Stimulated activated CD4-positive, alpha-beta T cell treated with anti-CD3 and anti-CD28 coated beads, TNF-alpha, amount 100 ng/mL, for 4 hours (primary cell): ENCODE results near the gene NOL7.

Experiments used
- DNase-seq, 3 experiments: peaks; one replicate each; pipeline ENCODE4 v3.0.0-alpha.2; 2020; ENCODE audit warnings: low read depth in 3 of 3

NOL7 gene

GRCh38 chr6:13614926-13615791 lies at the start of gene NOL7:
Gene NOL7 (plus strand): TSS chr6:13615335. CDS start chr6:13615359, 24 bp downstream.
- DNase-seq, result peak; percentile 98

GRCh38 chr6:13565921-13566320 lies 49.2 kb upstream of the NOL7 start:
- no peak for DNase-seq

DNA sequence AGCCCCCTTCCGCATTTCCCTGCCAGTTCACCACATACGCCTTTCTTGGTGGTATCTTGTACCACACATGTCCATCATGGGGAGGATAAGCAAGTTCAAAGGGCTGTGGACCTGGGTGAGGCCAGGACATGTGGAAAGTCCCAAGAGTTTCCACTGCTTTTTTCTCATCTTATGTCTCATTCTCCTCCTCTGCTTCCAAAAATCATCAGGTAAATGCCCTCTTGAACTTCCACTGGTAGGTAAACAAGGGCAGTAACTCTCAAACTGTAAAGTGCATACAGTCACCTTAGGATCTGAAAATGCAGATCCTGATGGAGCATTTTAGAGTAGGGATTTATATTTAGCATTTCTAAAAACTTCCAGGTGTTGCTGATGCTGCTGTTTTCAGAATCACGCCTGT lies 48.6 kb upstream of the NOL7 start:
- no peak for DNase-seq

DNA sequence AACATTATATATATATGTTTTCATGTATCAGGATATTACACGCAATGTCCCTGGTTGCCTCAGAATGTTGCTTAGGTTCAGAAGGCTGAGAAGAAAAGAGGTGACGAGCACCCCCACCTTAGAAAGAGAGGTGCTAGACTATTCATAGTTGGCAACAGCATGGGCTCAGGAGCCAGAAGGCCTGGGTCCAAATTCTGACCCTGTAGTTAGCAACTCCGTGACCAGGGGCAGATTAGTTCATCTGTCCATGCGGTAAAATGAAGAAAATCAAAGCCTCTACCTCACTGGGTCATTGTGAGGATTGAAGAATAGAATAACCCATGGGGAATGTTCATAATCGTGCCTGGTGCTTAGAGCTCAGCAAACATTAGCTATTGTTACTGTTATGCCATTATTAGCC lies 46.2 kb upstream of the NOL7 start:
- DNase-seq, result no peak

DNA sequence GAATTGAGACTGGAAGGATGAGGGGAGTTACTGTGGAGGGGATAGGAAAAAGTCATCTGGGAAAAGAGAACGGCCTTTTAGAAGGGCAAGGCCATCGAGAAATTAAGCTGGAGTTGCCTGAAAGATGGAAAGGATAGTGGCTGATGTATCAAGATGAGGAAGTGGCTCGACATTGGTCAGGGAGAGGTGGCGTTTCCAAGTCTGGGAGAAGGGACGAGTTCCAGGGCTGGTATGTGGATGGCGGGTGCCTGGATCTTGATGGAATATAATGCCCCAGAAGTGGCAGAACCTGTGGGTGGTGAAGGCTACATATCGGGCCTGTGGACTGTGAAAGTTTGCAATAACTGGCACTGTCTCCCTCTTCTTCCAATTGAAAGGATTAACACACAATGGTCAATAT lies 42.9 kb upstream of the NOL7 start:
- DNase-seq, result no peak

DNA sequence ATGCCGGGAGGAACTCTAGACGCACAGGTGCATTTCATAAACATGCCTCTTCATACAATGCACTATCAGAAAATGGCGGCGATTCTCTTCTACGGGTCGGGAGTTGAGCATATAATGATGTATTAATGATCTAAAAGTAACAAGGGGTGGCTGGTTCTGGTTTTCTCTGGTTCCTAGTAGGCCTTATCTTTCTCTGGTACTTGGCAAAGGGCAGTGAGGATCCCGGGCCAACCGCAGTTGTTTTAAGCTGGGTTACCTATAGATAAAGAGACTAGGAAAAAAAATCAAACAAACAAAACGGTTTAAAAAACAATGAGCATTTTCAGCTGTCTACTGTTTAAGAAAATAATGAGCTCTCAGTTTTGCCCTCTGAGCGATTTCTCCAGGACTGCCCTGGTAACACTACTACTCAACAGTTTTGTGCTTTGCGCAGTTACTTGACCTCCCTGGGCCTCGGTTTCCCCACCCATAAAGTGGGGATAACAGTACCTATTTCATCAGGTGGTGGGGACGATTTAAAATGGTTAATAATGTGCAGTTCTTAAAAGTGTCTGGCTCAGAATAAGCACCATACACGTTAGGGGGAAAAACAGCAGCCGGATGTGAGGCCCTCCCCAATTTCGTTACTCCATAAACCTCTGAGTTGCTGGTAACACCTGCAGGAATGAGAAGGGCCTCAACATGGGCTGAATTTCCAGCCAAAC lies 42.0 kb upstream of the NOL7 start:
- DNase-seq, result no peak

- peak in 1 of 3 experiments; percentile 3 for DNase-seq
Measured at GRCh38 chr6:13573669-13574110, 41.4 kb upstream of the NOL7 start.

DNA sequence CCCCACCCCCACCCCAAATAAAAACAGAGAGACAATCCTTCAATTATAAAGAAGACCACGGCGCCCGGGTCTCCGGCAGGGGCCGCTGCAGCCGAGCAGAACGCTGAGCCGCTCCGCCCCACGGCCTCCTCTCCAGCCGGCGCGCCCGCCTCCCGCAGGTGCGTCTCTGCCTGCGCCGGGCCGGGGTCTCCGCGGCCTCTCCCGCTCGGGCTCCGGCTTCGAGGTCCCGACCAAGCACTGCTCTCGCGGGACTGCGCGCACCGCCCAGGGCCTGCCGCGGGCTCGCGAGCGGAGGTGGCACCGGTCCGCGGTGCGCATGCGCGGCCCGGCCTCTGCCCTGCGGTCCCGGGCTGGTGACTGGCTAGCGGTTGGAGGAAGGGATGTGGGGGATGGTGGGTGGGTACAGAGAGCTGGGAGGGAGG lies 41.0 kb upstream of the NOL7 start:
- peak; percentile 84 to 90 (median 86) for DNase-seq

DNA sequence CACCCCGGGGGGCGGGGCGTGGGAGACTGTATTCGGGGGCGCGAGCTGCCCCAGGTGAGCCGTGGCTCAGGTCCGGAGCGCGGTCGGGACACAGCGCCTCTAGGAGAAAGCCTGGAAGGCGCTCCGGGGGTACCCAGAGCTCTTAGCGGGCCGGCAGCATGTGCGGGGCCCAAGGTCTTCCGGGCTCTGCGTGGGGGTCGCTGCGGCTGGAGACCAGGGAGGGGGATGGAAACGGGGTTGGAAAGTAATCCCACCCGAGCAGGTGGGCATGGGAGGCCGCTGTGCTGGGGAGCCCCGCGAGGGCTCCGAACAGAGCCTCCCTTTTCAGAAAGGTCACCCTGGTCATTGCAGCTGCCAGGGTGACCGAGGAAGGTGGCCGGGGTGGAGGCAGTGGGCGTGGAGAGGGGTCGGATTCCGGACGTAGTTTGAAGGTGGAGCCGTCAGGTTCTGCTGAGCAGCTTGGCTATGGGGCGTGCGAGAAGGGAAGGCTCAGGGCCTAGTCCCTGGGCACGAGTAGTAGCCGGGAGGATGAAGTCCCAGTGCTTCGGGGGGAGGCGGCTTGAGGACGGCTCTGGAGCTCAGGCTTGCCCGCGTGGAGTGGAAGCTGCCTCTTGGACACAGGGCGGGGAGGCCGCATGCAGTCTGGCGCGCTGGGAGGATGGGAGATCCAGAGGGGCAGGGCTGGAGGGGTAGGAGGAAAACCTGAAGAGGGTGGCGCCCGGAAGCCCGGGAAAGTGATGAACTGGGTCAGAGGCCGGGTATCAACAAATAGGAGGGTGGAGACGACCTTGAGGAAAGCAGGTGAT lies 40.4 kb upstream of the NOL7 start, which contains the start of gene SIRT5:
Gene SIRT5, plus strand, starts transcription at position 31 of the 806 bp plus-strand sequence. CDS start 9,510 bp downstream, outside the sequence.
- peak; percentile 45 to 50 (median 49) for DNase-seq

- DNase-seq, result peak in 1 of 3 experiments; percentile 63
Measured at GRCh38 chr6:13575377-13575775, 39.8 kb upstream of the NOL7 start.

GRCh38 chr6:13576017-13576416 lies 39.1 kb upstream of the NOL7 start:
- no peak for DNase-seq

- no peak for DNase-seq
Measured at GRCh38 chr6:13577926-13578325, 37.2 kb upstream of the NOL7 start.

- DNase-seq, result no peak
Measured at GRCh38 chr6:13579911-13580310, 35.2 kb upstream of the NOL7 start.

DNA sequence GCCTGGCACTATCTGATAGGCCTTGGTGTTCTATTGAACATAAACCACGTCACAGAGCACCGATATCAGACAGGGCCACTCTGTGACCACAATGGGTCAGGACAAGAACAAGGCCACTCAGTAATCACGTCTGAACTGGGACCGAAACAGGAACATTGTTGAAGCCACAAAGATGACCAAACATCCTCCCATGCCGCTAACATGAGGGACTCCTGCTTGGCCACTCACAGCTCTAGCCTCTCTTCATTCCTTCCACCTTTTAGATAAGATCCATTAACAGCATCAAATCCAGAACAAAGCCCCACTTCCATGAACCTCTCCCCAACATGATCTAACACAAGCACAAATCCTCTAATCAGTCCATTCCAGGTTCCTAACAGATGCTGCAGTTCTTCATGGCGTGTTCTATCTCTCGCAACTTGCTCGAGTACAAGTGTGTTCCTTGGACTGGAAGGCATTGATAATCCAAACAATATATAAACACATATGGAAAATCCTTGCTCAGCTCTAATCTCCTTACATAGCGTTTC lies 33.4 kb upstream of the NOL7 start:
- no peak for DNase-seq

- DNase-seq, result no peak
Measured at GRCh38 chr6:13586603-13587542, 28.3 kb upstream of the NOL7 start.

DNA sequence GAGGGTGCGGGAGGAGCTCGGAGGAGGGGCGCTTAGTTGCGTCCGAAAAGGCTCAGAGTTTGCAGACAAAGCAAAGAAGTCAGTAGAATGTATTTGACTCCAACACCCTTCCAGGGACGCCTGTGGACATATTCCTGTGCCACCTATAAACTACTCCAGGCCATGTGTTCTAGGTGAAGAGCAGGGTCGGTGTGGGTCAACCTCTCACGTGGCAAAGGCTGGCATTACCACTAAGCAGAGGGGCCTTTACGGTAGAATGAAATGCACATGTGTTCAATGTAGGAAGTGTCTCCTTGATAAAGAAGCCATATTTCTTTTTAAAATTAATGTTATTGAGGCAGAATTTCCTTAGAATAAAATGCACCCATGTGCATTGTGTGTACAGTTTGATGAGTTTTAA lies 25.3 kb upstream of the NOL7 start:
- no peak for DNase-seq

DNA sequence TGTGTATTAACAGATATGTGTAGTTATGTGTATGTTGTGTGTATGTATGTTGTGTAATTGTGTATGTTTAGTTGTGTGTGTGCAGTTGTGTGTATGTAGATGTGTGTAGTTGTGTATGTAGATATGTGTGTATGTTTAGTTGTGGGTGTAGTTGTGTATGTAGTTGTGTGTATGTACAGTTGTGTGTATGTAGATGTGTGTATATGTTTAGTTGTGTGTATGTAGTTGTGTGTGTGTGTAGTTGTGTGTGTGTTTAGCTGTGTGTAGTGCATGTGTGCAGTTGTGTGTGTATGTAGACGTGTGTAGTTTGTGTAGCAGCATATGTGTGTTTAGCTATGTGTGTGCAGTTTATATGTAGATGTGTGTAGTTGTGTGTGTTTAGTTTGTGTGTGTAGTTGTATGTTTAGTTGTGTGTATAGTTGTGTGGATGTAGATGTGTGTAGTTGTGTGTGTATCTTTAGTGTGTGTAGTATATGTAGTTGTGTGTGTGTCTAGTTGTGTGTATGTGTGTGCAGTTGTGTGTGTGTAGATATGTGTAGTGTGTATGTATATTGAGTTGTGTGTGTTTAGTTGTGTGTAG lies 24.5 kb upstream of the NOL7 start:
- no peak for DNase-seq

DNA sequence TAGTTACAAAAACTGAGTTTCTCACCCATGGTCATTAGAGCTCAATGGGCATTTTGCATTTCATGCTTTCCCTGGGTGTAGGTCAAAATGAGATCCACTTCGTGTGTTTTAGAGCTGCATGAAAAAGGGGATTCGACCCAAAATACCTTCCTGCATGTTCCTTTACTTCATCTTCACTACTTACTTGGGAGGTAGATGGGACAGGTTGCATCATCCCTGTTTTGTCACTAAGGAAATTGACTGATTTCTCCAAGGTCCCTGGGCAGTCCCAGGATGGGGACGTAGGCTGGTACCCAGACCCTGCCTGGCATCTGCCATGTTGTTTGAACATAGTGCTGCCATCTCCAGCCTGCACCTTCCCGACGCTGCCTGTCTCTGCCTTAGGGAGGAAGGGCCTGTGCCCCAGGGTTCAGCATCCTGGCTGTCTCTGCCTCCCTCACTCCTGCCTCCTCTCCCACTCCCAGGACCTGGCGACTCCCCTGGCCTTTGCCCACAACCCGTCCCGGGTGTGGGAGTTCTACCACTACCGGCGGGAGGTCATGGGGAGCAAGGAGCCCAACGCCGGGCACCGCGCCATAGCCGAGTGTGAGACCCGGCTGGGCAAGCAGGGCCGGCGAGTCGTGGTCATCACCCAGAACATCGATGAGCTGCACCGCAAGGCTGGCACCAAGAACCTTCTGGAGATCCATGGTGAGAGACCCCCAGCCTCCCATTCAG lies 23.8 kb upstream of the NOL7 start:
- DNase-seq, result no peak

- DNase-seq, result no peak
Measured at GRCh38 chr6:13593103-13593502, 22.0 kb upstream of the NOL7 start.

DNA sequence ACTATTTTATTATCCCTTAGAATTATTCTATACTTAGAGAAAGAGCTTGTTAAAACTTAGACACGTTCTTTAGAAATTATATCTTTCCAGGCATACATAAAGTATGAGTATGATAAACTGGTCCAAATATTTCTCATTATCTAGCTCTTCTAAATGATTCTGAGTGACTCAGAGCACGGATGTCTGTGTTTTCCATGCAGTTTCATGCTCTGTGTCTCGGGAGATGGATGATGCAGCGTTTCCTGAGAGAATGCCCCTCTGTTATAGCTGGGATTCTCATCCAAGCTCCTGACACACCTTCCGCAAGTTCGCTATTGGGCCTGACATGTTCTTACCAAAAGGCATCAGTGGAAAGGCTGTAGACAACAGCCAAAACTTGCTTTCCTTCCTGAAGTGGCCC lies 21.4 kb upstream of the NOL7 start:
- DNase-seq, result no peak
